ENCODE measurements around the gene NKTR. TPM values are rescaled to one million over a fixed set of nuclear protein-coding genes. Genes with fewer than 3 reads are reported as not detected.

Gene NKTR
- total RNA-seq, 1 experiment from 2014 or later: 79.8 TPM

GRCh38 chr3:42655331-42655888 is 54.9 kb downstream of the NKTR start:
- no peak overlapping the region for H3K27ac Mint-ChIP-seq
- H2AFZ ChIP-seq (ENCODE audit: low read length): no peak overlapping the region

More at GRCh38 chr3:42655331-42655888, 54.9 kb downstream of the NKTR start:
- Mint-ChIP-seq H3K36me3 (ENCODE audit: insufficient read depth in 1 of 3, low read depth in 3 of 3) (peaks cover 1 to 21% (median 6%) of the 10 kb centered on the region in 3 experiments; a peak in 5 of 7 replicates), H3K4me3 (peak overlapping the region; percentile 57 to 72), H3K9me3 (no peaks in the 10 kb centered on the region), H3K4me1 (peaks cover 32 to 43% of the 10 kb centered on the region in 2 experiments), H3K27me3 (ENCODE audit: low read depth) (no peaks in the 10 kb centered on the region)
- Histone ChIP-seq H2BK20ac (ENCODE audit: low read depth, low read length, poor library complexity, severe bottlenecking) (no peak overlapping the region), H3K79me2 (ENCODE audit: insufficient read depth, low read length) (no peaks in the 10 kb centered on the region), H3T11ph (ENCODE audit: low read length) (no peak overlapping the region), H3K14ac (ENCODE audit: insufficient read depth, low read length) (peak overlapping the region; percentile 47; the same call in 1 of the 2 replicates), H2BK120ac (ENCODE audit: low read depth, low read length, poor library complexity, severe bottlenecking) (no peak overlapping the region), H3K56ac (ENCODE audit: insufficient read length, low read depth, low read length) (no peak overlapping the region), H3K79me1 (ENCODE audit: insufficient read depth, low read depth, low read length, poor library complexity, severe bottlenecking) (no peaks in the 10 kb centered on the region), H3K4me1 (ENCODE audit: insufficient read depth, low read length) (peaks cover 9% of the 10 kb centered on the region; the same call in 1 of the 2 replicates), H3K23ac (ENCODE audit: insufficient read length, low read depth, low read length) (no peak overlapping the region), H3K4ac (ENCODE audit: low read depth, low read length) (no peak overlapping the region), H3K27me3 (ENCODE audit: insufficient read depth, low read length) (no peaks in the 10 kb centered on the region), H2BK5ac (ENCODE audit: insufficient read length, low read length) (no peak overlapping the region), H2BK12ac (ENCODE audit: insufficient read length, low read depth, low read length) (no peak overlapping the region), H4K91ac (ENCODE audit: insufficient read length, low read depth, low read length) (no peak overlapping the region), H3K9me3 (ENCODE audit: control insufficient read depth, low read depth, low read length) (no peaks in the 10 kb centered on the region), H2BK15ac (ENCODE audit: low read depth, low read length) (no peak overlapping the region), H2AK5ac (ENCODE audit: insufficient read length, low read length) (no peak overlapping the region), H3K9ac (ENCODE audit: extremely low read depth, insufficient read length, low read length) (no peak overlapping the region), H3K18ac (ENCODE audit: insufficient read length, low read depth, low read length) (no peak overlapping the region), H3K27ac (ENCODE audit: insufficient read length, low read depth, low read length) (no peak overlapping the region), H3K4me2 (ENCODE audit: insufficient read depth, insufficient read length, low read length) (no peak overlapping the region), H4K8ac (replicated peaks; ENCODE audit: insufficient read length, low read depth, low read length) (no peak overlapping the region), H4K5ac (ENCODE audit: insufficient read length, low read depth, low read length) (no peak overlapping the region), H3K23me2 (ENCODE audit: insufficient read length, low read depth, low read length, poor library complexity, severe bottlenecking) (no peaks in the 10 kb centered on the region), H4K20me1 (ENCODE audit: control insufficient read depth, insufficient read depth, insufficient read length) (no peaks in the 10 kb centered on the region)
- DNase-seq: peak; percentile 38
- TF ChIP-seq CTCF (conservative IDR thresholded peaks at IDR 0.05): no peak
- no CpG with 5 or more reads among the region's 4 CpGs for WGBS (ENCODE audit: extremely low coverage, insufficient read length, low lambda C conversion rate)

All from H9 (cell line).